A673 (cell line): ENCODE measurements around the gene FKBP1A. TPM values are rescaled to one million over a fixed set of nuclear protein-coding genes. Genes with fewer than 3 reads are reported as not detected.

ENCODE experiments used
- BruUV-seq: library from RNA; stranded (reverse); fragments of 400-500 nt; replicated peaks from 2 replicates; lab custom pipeline; 2021; lab: Mats Ljungman, UMichigan
- CTCF ChIA-PET: fragments of 300-600 bp; sonication (Branson Sonifier 250); formaldehyde crosslinking; loops from one replicate; lab custom pipeline; 2022; ENCODE audit warnings: antibody characterized with exemption; lab: Charles Lee
- POLR2A ChIA-PET: fragments of 300-600 bp; sonication (Branson Sonifier 250); formaldehyde crosslinking; loops from one replicate; lab custom pipeline; 2022; ENCODE audit warnings: antibody characterized with exemption; ENCODE audit not compliant: low non-redundant PET; lab: Charles Lee
- DNase-seq: peaks from one replicate; pipeline ENCODE4 v3.0.0-alpha.2; 2015; ENCODE audit warnings: low spot score
- H3K27ac ChIP-seq: fragments of 200-600 bp; sonication (generic); 2 replicates; pipeline ENCODE4 v1.5.1; 2016; ENCODE audit warnings: mixed run types, low read depth, mild to moderate bottlenecking, mixed read lengths, antibody characterized with exemption, low read length; ENCODE audit not compliant: poor library complexity, severe bottlenecking
- H3K27me3 ChIP-seq: fragments of 200-600 bp; sonication (generic); replicated peaks from 2 replicates; pipeline ENCODE4 v1.6.1; 2017; ENCODE audit warnings: mixed run types, low read depth, mild to moderate bottlenecking, mixed read lengths, antibody characterized with exemption, low read length; ENCODE audit not compliant: insufficient read depth, poor library complexity
- H3K36me3 ChIP-seq: fragments of 200-600 bp; sonication (generic); 2 replicates; pipeline ENCODE4 v1.6.1; 2016; ENCODE audit warnings: mixed run types, mild to moderate bottlenecking, mixed read lengths, antibody characterized with exemption, low read length; ENCODE audit not compliant: insufficient read depth, poor library complexity, severe bottlenecking
- H3K4me1 ChIP-seq: fragments of 200-600 bp; sonication (generic); 2 replicates; pipeline ENCODE4 v1.6.1; 2017; ENCODE audit warnings: mixed run types, mild to moderate bottlenecking, mixed read lengths, antibody characterized with exemption, low read length; ENCODE audit not compliant: insufficient read depth, poor library complexity, severe bottlenecking
- H3K4me3 ChIP-seq: fragments of 200-600 bp; sonication (generic); 2 replicates; pipeline ENCODE4 v1.5.1; 2016; ENCODE audit warnings: low read depth, mixed run types, mild to moderate bottlenecking, mixed read lengths, low read length; ENCODE audit not compliant: poor library complexity, severe bottlenecking
- H3K9me3 ChIP-seq: fragments of 200-600 bp; sonication (generic); 2 replicates; pipeline ENCODE4 v1.6.1; 2016; ENCODE audit warnings: mixed run types, low read depth, mild to moderate bottlenecking, mixed read lengths, antibody characterized with exemption, low read length; ENCODE audit not compliant: poor library complexity, severe bottlenecking
- EZH2 ChIP-seq: fragments of 200-600 bp; sonication (generic); IDR thresholded peaks from 2 replicates; pipeline ENCODE4 v1.6.1; 2017; ENCODE audit warnings: borderline replicate concordance, low read depth, mild to moderate bottlenecking, mixed read lengths, antibody characterized with exemption, low read length; ENCODE audit not compliant: poor library complexity, severe bottlenecking
- intact Hi-C: fragments of 100-400 bp; cut with micrococcal nuclease; formaldehyde crosslinking; loops from one replicate; pipeline ENCODE4 v1.10.0; 2022; ENCODE audit not compliant: unreplicated experiment
- total RNA-seq: library from RNA; stranded (reverse); gene quantifications from 2 replicates; pipeline ENCODE4 v1.2.3, GENCODE V29; 2021
- TF ChIP-seq, protein P1 (sequence below): fragments of 300-800, 200-600 bp; sonication (generic); conservative IDR thresholded peaks from 2 replicates; pipeline ENCODE4 v1.5.1; 2017; ENCODE audit warnings: low read depth, mild to moderate bottlenecking, antibody characterized with exemption, low read length, moderate library complexity, mixed read lengths

The FKBP1A gene
- total RNA-seq, 1 experiment from 2014 or later: 264 TPM

DNA sequence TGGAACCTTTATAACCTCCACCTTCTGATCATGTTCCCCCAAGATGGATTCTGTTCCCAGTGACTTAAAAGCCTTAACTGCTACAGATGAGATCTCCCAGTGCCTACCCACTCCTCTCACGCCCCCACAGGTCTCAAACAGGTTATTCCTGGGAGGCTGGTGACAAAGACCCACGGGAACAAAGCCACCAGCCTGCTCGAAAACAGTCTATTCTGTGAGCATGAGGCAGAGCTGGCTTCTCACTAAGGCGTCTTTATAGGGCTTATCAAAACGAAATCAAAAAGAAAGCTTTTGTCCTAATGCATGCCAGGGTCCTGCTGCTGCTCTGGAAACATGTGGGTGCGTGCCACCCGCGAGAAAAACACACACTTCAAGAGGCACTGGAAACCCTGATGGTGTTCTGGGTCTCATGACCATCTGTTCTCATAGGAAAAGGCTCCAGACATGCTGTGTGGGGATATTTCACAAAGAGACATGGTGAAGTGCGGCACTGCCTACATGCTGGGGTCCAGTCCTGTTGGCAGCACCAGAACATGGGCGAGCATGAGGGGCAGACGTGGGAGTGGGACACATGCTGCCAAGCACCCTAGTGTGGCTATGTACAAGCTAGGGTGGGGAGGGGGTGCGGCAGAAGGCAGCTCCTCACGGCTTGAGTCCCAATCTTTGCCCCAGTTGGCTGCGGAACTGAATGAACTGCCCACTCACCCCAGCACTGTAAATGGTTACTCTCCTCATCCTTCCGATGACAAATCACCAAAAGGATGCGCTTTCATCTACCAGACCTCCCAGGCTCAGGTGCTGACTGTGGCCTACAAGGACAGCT, 2.1 kb downstream of the FKBP1A start:
- intact Hi-C loops: loop anchor here (10.0 kb wide), 1 partner anchor 166 kb away; the partner anchor contains the start of gene RAD21L1
- Histone ChIP-seq H3K27me3 (no peaks in the 10 kb centered on the region), H3K27ac (peak overlapping the region; percentile 81), H3K36me3 (no peaks in the 10 kb centered on the region), H3K4me3 (peak overlapping the region; percentile 97), H3K4me1 (peaks cover 38% of the 10 kb centered on the region), H3K9me3 (no peaks in the 10 kb centered on the region)
- ChIA-PET CTCF (no interaction called here), POLR2A (no interaction called here)
- no peak for DNase-seq
- BruUV-seq: TSS peak; percentile 43
- no peak for TF ChIP-seq EZH2
- TF ChIP-seq, protein P1, sequence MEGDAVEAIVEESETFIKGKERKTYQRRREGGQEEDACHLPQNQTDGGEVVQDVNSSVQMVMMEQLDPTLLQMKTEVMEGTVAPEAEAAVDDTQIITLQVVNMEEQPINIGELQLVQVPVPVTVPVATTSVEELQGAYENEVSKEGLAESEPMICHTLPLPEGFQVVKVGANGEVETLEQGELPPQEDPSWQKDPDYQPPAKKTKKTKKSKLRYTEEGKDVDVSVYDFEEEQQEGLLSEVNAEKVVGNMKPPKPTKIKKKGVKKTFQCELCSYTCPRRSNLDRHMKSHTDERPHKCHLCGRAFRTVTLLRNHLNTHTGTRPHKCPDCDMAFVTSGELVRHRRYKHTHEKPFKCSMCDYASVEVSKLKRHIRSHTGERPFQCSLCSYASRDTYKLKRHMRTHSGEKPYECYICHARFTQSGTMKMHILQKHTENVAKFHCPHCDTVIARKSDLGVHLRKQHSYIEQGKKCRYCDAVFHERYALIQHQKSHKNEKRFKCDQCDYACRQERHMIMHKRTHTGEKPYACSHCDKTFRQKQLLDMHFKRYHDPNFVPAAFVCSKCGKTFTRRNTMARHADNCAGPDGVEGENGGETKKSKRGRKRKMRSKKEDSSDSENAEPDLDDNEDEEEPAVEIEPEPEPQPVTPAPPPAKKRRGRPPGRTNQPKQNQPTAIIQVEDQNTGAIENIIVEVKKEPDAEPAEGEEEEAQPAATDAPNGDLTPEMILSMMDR: no peak

DNA sequence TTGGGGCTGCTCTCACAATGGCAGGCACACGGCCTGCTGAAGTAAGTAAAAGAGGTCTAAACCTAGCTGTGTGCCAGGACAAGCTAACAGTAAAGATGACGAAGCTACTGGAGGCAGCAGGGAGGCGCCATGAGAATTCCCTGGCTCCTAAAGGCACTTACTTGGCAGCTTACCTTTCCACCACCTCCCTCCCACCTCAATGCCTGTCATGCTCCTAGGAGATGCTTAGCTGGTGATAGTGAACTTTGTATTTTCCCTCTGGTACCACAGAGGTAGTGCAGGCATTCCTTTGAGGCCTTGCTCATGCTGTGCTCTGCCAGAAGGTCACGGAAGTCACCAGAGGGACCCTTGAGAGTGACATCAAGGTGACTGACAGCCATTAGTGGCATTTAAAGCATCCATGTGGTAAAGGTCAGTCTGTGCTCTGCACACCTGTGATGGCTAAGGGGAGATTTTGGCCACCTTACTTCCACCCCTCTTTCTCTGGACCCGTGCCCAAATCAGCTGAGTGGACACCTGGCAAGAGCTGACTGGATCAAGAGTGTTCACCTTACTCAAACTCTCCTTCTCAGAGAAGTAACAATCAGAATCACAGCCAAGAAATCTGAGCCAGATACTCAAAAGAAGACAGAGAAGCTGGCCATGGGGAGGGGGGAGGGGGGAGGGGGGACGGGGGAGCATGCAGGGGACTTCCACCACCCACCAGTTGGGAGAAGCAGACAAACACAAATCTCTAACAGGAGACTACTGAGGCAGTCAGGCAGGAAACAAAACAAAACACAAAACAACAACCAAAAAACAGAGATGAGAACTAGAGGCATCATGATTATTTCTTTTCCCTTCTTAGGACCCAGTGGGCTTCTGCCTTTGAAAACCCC, 2.9 kb downstream of the FKBP1A start:
- intact Hi-C loops: loop anchor here (10.0 kb wide), 1 partner anchor 165 kb away; the partner anchor contains the start of gene RAD21L1
- CTCF ChIA-PET: no interaction called here

More for the DNA sequence above, 2.9 kb downstream of the FKBP1A start:
- BruUV-seq: no TSS peak
- Histone ChIP-seq H3K4me1 (peaks cover 38% of the 10 kb centered on the region), H3K9me3 (no peaks in the 10 kb centered on the region), H3K27me3 (no peaks in the 10 kb centered on the region), H3K36me3 (no peaks in the 10 kb centered on the region), H3K27ac (peak overlapping the region; percentile 81), H3K4me3 (peak overlapping the region; percentile 97)
- no peak for DNase-seq
- POLR2A ChIA-PET: no interaction called here
- TF ChIP-seq, protein P1: no peak
- TF ChIP-seq EZH2: no peak
